SK-N-SH treated with all-trans-retinoic acid at 6 μM for 48 hours (cell line): ENCODE data around the gene FBLN2.

Source experiments
- ATAC-seq: fragments of 200-7000 bp; cut with Tn5 transposase; 3 replicates; pipeline ENCODE4 v1.9.1; 2020; ENCODE audit warnings: mild to moderate bottlenecking, moderate library complexity
- ARNTL ChIP-seq: fragments of 450-650 bp; formaldehyde crosslinking; IDR thresholded peaks from 2 replicates; pipeline ENCODE4 v1.5.0; 2020; ENCODE audit warnings: low read depth, mild to moderate bottlenecking, moderate library complexity, borderline replicate concordance
- BACH2 ChIP-seq: fragments of 250-450 bp; sonication (Bioruptor Pico); IDR thresholded peaks from 2 replicates; pipeline ENCODE4 v1.9.0; 2021; ENCODE audit warnings: mild to moderate bottlenecking, borderline replicate concordance
- CREB5 ChIP-seq: fragments of 250-450 bp; sonication (Bioruptor Pico); IDR thresholded peaks from 2 replicates; pipeline ENCODE4 v1.5.1; 2020; ENCODE audit warnings: low read depth, mild to moderate bottlenecking, moderate library complexity
- CSDC2 ChIP-seq: fragments of 250-450 bp; sonication (Bioruptor Pico); IDR thresholded peaks from 2 replicates; pipeline ENCODE4 v1.5.0; 2020; ENCODE audit warnings: mild to moderate bottlenecking, moderate library complexity
- CSRNP3 ChIP-seq: fragments of 250-450 bp; sonication (Bioruptor Pico); IDR thresholded peaks from 2 replicates; pipeline ENCODE4 v1.5.1; 2021; ENCODE audit warnings: mild to moderate bottlenecking, moderate library complexity
- ESRRG ChIP-seq: fragments of 250-450 bp; sonication (Bioruptor Pico); IDR thresholded peaks from 2 replicates; pipeline ENCODE4 v1.6.1; 2021; ENCODE audit warnings: mild to moderate bottlenecking
- GLIS3 ChIP-seq: fragments of 250-450 bp; sonication (Bioruptor Pico); IDR thresholded peaks from 2 replicates; pipeline ENCODE4 v1.5.0; 2020; ENCODE audit warnings: mild to moderate bottlenecking, moderate library complexity
- ISL1 ChIP-seq: fragments of 250-450 bp; sonication (Bioruptor Pico); IDR thresholded peaks from 2 replicates; pipeline ENCODE4 v2.1.2; 2022; ENCODE audit warnings: mild to moderate bottlenecking, moderate library complexity
- OSR1 ChIP-seq: fragments of 250-450 bp; sonication (Bioruptor Pico); IDR thresholded peaks from 2 replicates; pipeline ENCODE4 v1.8.0; 2022; ENCODE audit warnings: moderate library complexity, mild to moderate bottlenecking, inconsistent platforms
- PATZ1 ChIP-seq: fragments of 250-450 bp; sonication (Bioruptor Pico); IDR thresholded peaks from 2 replicates; pipeline ENCODE4 v1.8.0; 2020; ENCODE audit warnings: mild to moderate bottlenecking, moderate library complexity, borderline replicate concordance
- POU6F1 ChIP-seq: fragments of 250-450 bp; sonication (Bioruptor Pico); IDR thresholded peaks from 2 replicates; pipeline ENCODE4 v1.8.0; 2021; ENCODE audit warnings: low read depth, mild to moderate bottlenecking, moderate library complexity, borderline replicate concordance
- PPARA ChIP-seq: fragments of 250-450 bp; sonication (Bioruptor Pico); IDR thresholded peaks from 2 replicates; pipeline ENCODE4 v1.5.0; 2020; ENCODE audit warnings: mild to moderate bottlenecking, borderline replicate concordance
- SNAI2 ChIP-seq: fragments of 250-450 bp; sonication (Bioruptor Pico); IDR thresholded peaks from 2 replicates; pipeline ENCODE4 v1.5.0; 2020; ENCODE audit warnings: mild to moderate bottlenecking, moderate library complexity
- TCF4 ChIP-seq: fragments of 250-450 bp; sonication (Bioruptor Pico); IDR thresholded peaks from 2 replicates; pipeline ENCODE4 v1.8.0; 2021; ENCODE audit warnings: mild to moderate bottlenecking, moderate library complexity, borderline replicate concordance
- TOX ChIP-seq: fragments of 250-450 bp; sonication (Bioruptor Pico); IDR thresholded peaks from 2 replicates; pipeline ENCODE4 v1.8.0; 2021; ENCODE audit warnings: mild to moderate bottlenecking, moderate library complexity, borderline replicate concordance
- TSHZ2 ChIP-seq: fragments of 250-450 bp; sonication (Bioruptor Pico); IDR thresholded peaks from 2 replicates; pipeline ENCODE4 v1.5.0; 2020; ENCODE audit warnings: mild to moderate bottlenecking, moderate library complexity
- ZC3H10 ChIP-seq: fragments of 250-450 bp; sonication (Bioruptor Pico); IDR thresholded peaks from 2 replicates; pipeline ENCODE4 v1.5.1; 2021; ENCODE audit warnings: mild to moderate bottlenecking, moderate library complexity
- ZFP3 ChIP-seq: fragments of 250-450 bp; sonication (Bioruptor Pico); IDR thresholded peaks from 2 replicates; pipeline ENCODE4 v1.5.0; 2020; ENCODE audit warnings: mild to moderate bottlenecking, moderate library complexity
- ZFP30 ChIP-seq: fragments of 450-650 bp; formaldehyde crosslinking; IDR thresholded peaks from 2 replicates; pipeline ENCODE4 v1.5.0; 2022; ENCODE audit warnings: mild to moderate bottlenecking, moderate library complexity
- ZNF565 ChIP-seq: fragments of 450-650 bp; formaldehyde crosslinking; conservative IDR thresholded peaks from 2 replicates; pipeline ENCODE4 v1.5.0; 2020; ENCODE audit warnings: low read depth, mild to moderate bottlenecking, moderate library complexity
- ZNF70 ChIP-seq: fragments of 450-650 bp; formaldehyde crosslinking; IDR thresholded peaks from 2 replicates; pipeline ENCODE4 v1.5.0; 2020; ENCODE audit warnings: mild to moderate bottlenecking, moderate library complexity
- ZNF8 ChIP-seq: fragments of 450-650 bp; formaldehyde crosslinking; IDR thresholded peaks from 2 replicates; pipeline ENCODE4 v1.5.0; 2020; ENCODE audit warnings: mild to moderate bottlenecking, moderate library complexity

Gene FBLN2

GRCh38 chr3:13665582-13666226, 116.8 kb downstream of the FBLN2 start:
- no peak for TF ChIP-seq ZNF70
- no peak for TF ChIP-seq BACH2 (CRISPR knock-in tag)
- TF ChIP-seq ISL1 (CRISPR knock-in tag), result no peak
- ATAC-seq, result no peak

- no peak for ATAC-seq
These were observed 117.3 kb downstream of the FBLN2 start for GRCh38 chr3:13666227-13666619.

GRCh38 chr3:13666781-13667709, 118.1 kb downstream of the FBLN2 start:
- no peak for TF ChIP-seq TOX (CRISPR knock-in tag)
- TF ChIP-seq CSDC2 (CRISPR knock-in tag), result no peak
- no peak for TF ChIP-seq ZFP30 (CRISPR knock-in tag)
- TF ChIP-seq TCF4 (CRISPR knock-in tag), result no peak
- TF ChIP-seq ZNF565 (CRISPR knock-in tag), result no peak
- no peak for TF ChIP-seq ZC3H10 (CRISPR knock-in tag)
- TF ChIP-seq CREB5, result no peak
- no peak for TF ChIP-seq BACH2 (CRISPR knock-in tag)
- no peak for TF ChIP-seq POU6F1 (CRISPR knock-in tag)
- no peak for TF ChIP-seq TSHZ2 (CRISPR knock-in tag)
- TF ChIP-seq PATZ1 (CRISPR knock-in tag), result no peak
- TF ChIP-seq ISL1 (CRISPR knock-in tag), result no peak
- no peak for TF ChIP-seq GLIS3
- no peak for TF ChIP-seq CSRNP3 (CRISPR knock-in tag)
- no peak for TF ChIP-seq ZFP3 (CRISPR knock-in tag)
- no peak for TF ChIP-seq ESRRG (CRISPR knock-in tag)
- no peak for TF ChIP-seq ARNTL (CRISPR knock-in tag)
- no peak for ATAC-seq

More at GRCh38 chr3:13666227-13666619, 117.3 kb downstream of the FBLN2 start:
- TF ChIP-seq BACH2 (CRISPR knock-in tag) (no peak), TOX (CRISPR knock-in tag) (no peak), ZNF70 (no peak), ARNTL (CRISPR knock-in tag) (no peak), ZNF565 (CRISPR knock-in tag) (no peak), ZNF8 (CRISPR knock-in tag) (no peak), ZFP3 (CRISPR knock-in tag) (no peak), OSR1 (no peak), ZFP30 (CRISPR knock-in tag) (no peak), SNAI2 (no peak), PPARA (CRISPR knock-in tag) (no peak), CREB5 (no peak)
